Esophagus mucosa (tissue), 1 donor: ENCODE data around the gene UGGT2. TPM values are rescaled to one million over a fixed set of nuclear protein-coding genes. Genes with fewer than 3 reads are reported as not detected.
A peak's percentile ranks its signal among the peaks of the same experiment; 100 is the strongest.
"Not testable (repeated sequence)": the region's sequence is repeated elsewhere in the genome, so short reads cannot be mapped to it uniquely, and the experiment has no call there.

Source experiments
- ATAC-seq: fragments of 200-7000 bp; cut with Tn5 transposase; one replicate; pipeline ENCODE4 v1.9.1; 2020
- total RNA-seq: library from RNA; stranded (reverse); gene quantifications from one replicate; pipeline ENCODE4 v1.2.4, GENCODE V29; 2023
- donor health status: DM: yes; HTN: yes; CAD: no.

The UGGT2 gene
- total RNA-seq: 13.3 TPM

GRCh38 chr13:96053003-96053703 lies at the start of gene UGGT2:
TSS of gene UGGT2 (minus strand) at chr13:96053401. CDS start at chr13:96053312, 89 bp downstream.
- ATAC-seq: peak; percentile 100

- ATAC-seq: no peak
These were observed 47.4 kb upstream of the UGGT2 start for GRCh38 chr13:96100457-96101220.

GRCh38 chr13:96093296-96094006 lies 40.2 kb upstream of the UGGT2 start:
- no peak for ATAC-seq

GRCh38 chr13:96091164-96092117 lies 38.2 kb upstream of the UGGT2 start:
- no peak for ATAC-seq

- ATAC-seq: peak; percentile 25
These were observed 37.3 kb upstream of the UGGT2 start for GRCh38 chr13:96090240-96091101.

GRCh38 chr13:96089749-96090239 lies 36.6 kb upstream of the UGGT2 start, which contains the start of gene HS6ST3:
TSS of gene HS6ST3 (plus strand) at chr13:96090107.
- peak; percentile 23 for ATAC-seq

- no peak for ATAC-seq
These were observed 35.9 kb upstream of the UGGT2 start for GRCh38 chr13:96089139-96089538.

- ATAC-seq: no peak
These were observed 33.5 kb upstream of the UGGT2 start for GRCh38 chr13:96086736-96087135.

- ATAC-seq: no peak
These were observed 29.4 kb upstream of the UGGT2 start for GRCh38 chr13:96082640-96083039.

GRCh38 chr13:96081888-96082287 lies 28.7 kb upstream of the UGGT2 start:
- no peak for ATAC-seq

- no peak for ATAC-seq
These were observed 27.5 kb upstream of the UGGT2 start for GRCh38 chr13:96080676-96081075.

GRCh38 chr13:96075953-96076543 lies 22.8 kb upstream of the UGGT2 start:
- ATAC-seq: no peak

- no peak for ATAC-seq
These were observed 19.2 kb upstream of the UGGT2 start for GRCh38 chr13:96072392-96072791.

- ATAC-seq: no peak
These were observed 18.3 kb upstream of the UGGT2 start for GRCh38 chr13:96071504-96071903.

- peak; percentile 37 for ATAC-seq
These were observed 15.5 kb upstream of the UGGT2 start for GRCh38 chr13:96068729-96069128.

GRCh38 chr13:96065849-96066248 lies 12.6 kb upstream of the UGGT2 start:
- no peak for ATAC-seq

GRCh38 chr13:96052656-96053002 lies 572 bp downstream of the UGGT2 start:
- peak; percentile 71 for ATAC-seq

GRCh38 chr13:96051946-96052345 lies 1.3 kb downstream of the UGGT2 start:
- not testable (repeated sequence) for ATAC-seq

GRCh38 chr13:96051491-96051890 lies 1.7 kb downstream of the UGGT2 start:
- ATAC-seq: not testable (repeated sequence)

- not testable (repeated sequence) for ATAC-seq
These were observed 2.2 kb downstream of the UGGT2 start for GRCh38 chr13:96050955-96051354.
